ENCODE data around the gene AGBL5. TPM values are rescaled to one million over a fixed set of nuclear protein-coding genes. Genes with fewer than 3 reads are reported as not detected.

AGBL5 gene
- total and polyA plus RNA-seq, 8 donors, result 12.0 to 54.5 (median 50.2) TPM

DNA sequence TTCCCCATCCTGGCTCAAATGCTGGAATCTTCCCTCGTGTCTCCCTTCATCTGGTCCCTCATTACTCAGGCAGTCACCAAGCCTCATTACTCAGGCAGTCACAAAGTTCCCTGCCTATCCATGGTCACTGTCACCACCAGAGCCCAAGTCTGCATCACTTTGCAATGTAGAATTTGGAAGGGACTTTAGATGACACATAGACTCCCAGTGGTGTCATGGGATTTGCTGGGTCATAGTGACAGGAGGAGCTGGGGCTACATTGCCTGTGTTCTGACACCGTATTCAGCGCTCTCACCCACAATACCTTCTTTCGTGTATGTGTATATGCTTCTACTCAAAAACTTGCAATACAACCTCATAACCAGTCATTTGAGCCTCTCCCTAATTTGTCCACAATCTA is 24.9 kb downstream of the AGBL5 start:
- ATAC-seq (no peak), DNase-seq (no peak)
- TF ChIP-seq, protein P1, sequence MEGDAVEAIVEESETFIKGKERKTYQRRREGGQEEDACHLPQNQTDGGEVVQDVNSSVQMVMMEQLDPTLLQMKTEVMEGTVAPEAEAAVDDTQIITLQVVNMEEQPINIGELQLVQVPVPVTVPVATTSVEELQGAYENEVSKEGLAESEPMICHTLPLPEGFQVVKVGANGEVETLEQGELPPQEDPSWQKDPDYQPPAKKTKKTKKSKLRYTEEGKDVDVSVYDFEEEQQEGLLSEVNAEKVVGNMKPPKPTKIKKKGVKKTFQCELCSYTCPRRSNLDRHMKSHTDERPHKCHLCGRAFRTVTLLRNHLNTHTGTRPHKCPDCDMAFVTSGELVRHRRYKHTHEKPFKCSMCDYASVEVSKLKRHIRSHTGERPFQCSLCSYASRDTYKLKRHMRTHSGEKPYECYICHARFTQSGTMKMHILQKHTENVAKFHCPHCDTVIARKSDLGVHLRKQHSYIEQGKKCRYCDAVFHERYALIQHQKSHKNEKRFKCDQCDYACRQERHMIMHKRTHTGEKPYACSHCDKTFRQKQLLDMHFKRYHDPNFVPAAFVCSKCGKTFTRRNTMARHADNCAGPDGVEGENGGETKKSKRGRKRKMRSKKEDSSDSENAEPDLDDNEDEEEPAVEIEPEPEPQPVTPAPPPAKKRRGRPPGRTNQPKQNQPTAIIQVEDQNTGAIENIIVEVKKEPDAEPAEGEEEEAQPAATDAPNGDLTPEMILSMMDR (IDR thresholded peaks at IDR 0.05), result no peak
- Histone ChIP-seq H3K27ac (no peak overlapping the region), H3K4me1 (peaks cover 19 to 81% of the 10 kb centered on the region in 2 donors), H3K9me3 (no peaks in the 10 kb centered on the region), H3K36me3 (no peaks in the 10 kb centered on the region), H3K4me3 (no peak overlapping the region), H3K27me3 (peaks cover 0 to 13% of the 10 kb centered on the region in 2 donors)
- intact Hi-C loops (cut with DNase I), result no loop called here

- no peak overlapping the region for H3K4me3 ChIP-seq
- no peaks in the 10 kb centered on the region for H3K9me3 ChIP-seq
- TF ChIP-seq, protein P1 (IDR thresholded peaks at IDR 0.05), result no peak
- H3K27ac ChIP-seq, result peak overlapping the region in 1 of 2 donors; percentile 13
- H3K36me3 ChIP-seq, result peaks cover 0 to under 1% of the 10 kb centered on the region in 2 donors
- H3K4me1 ChIP-seq, result peaks cover 25 to 86% of the 10 kb centered on the region in 2 donors
- H3K27me3 ChIP-seq, result peaks cover 0 to 13% of the 10 kb centered on the region in 2 donors
- intact Hi-C loops (cut with DNase I), result no loop called here
- no peak for DNase-seq
- no peak for ATAC-seq
These were observed 25.8 kb downstream of the AGBL5 start for GRCh38 chr2:27077231-27077630.

GRCh38 chr2:27078267-27079194 is 27.1 kb downstream of the AGBL5 start, which contains the start of gene EMILIN1:
Gene EMILIN1 (plus strand): TSS chr2:27078615. CDS start chr2:27079066, 451 bp downstream.
- peaks cover 25 to 78% of the 10 kb centered on the region in 2 donors for H3K4me1 ChIP-seq
- peak; percentile 55 for ATAC-seq
- TF ChIP-seq, protein P1 (IDR thresholded peaks at IDR 0.05), result no peak
- intact Hi-C loops (cut with DNase I), result no loop called here
- peak within 1 kb of the TSS; percentile 57 to 79 for H3K27ac ChIP-seq
- H3K9me3 ChIP-seq, result no peaks in the 10 kb centered on the region
- peak; percentile 79 to 96 (median 88) for DNase-seq
- H3K27me3 ChIP-seq, result peaks cover 0 to 13% of the 10 kb centered on the region in 2 donors
- peaks cover 0 to 5% of the 10 kb centered on the region in 2 donors for H3K36me3 ChIP-seq
- peak within 1 kb of the TSS; percentile 45 for H3K4me3 ChIP-seq

DNA sequence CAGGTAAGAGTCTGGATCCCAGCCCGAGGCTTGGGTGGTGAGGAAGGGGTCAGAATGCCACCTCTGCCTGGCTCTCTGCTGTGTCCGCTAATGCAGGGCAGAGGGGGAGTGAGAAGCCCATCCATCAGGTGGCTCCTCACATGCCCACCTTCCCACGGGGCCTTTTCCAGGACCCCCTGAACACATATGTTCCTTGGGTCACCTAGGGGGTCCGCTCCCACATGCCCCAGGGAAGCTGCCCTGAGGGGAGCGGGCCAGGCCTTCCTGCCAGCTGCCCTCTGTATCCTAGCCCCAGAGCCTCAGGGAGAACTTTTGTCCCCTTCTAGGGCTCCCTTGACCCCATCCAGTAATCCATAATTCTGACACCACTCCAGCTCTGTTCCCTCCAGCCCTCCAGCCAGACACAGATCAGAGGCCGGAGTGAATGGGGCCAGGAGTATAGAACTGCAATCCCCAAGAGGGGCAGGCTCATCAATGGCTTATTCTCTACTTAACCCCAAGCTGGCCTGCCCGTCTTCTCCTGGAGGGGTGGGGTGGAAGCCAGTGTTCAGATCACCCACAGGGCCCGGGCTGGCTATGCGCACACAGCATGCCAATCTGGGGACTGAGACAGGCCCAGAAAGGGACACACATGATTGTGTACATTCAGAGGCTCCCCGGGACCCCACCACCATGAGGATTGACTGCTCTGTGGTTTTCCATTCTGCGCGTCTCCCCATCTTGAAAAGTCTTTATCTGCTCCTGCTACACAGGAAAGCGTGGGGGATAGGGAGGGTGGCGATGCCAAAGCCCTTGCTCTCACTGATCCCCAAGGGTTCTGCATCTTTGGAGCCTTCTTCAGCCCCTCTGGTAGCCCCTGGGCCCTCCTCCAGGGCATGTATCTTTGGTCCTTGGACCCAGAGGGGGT is 28.0 kb downstream of the AGBL5 start:
- Histone ChIP-seq H3K27me3 (peaks cover 0 to 13% of the 10 kb centered on the region in 2 donors), H3K4me1 (peaks cover 25 to 68% of the 10 kb centered on the region in 2 donors), H3K4me3 (peak overlapping the region; percentile 45), H3K9me3 (no peaks in the 10 kb centered on the region), H3K27ac (peak overlapping the region; percentile 57 to 79), H3K36me3 (peaks cover 0 to 5% of the 10 kb centered on the region in 2 donors)
- intact Hi-C loops (cut with DNase I), result loop anchor here in 1 of 2 donors (10.0 kb wide), 2 partner anchors 45 to 115 kb away; partner anchors contain the start of gene TMEM214
- TF ChIP-seq, protein P1 (IDR thresholded peaks at IDR 0.05), result no peak
- DNase-seq, result no peak
- ATAC-seq, result no peak
